NCI-H446 treated with DMSO at 0.1 percent for 48 hours (cell line): ENCODE data around the gene PHACTR1.
A peak's percentile ranks its signal among the peaks of the same experiment; 100 is the strongest.

Experiments used
- DNase-seq: peaks from one replicate; lab custom pipeline; 2025; lab: John Stamatoyannopoulos, UW

PHACTR1 gene

DNA sequence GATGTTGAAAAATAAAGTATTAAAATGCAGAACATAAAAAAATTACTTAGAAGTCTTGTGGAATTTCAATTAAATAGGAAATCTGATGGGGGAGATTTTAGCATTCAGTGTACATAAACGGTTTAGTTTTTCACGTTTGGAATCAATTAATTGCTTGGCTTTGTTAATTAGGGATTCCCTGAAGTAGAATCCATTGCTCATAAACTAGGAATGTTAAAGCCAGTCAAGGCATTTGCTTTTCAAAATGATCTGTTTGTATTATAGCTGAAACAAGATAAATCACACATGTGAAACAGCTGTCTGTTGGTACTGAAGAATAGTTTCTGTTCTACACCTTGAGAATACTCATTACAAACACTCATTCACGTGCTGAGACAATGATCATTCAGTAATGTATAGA lies 313.8 kb downstream of the PHACTR1 start:
- no peak for DNase-seq

GRCh38 chr6:13032566-13032965 lies 316.0 kb downstream of the PHACTR1 start:
- no peak for DNase-seq

GRCh38 chr6:13033145-13033544 lies 316.6 kb downstream of the PHACTR1 start:
- DNase-seq, result no peak

- no peak for DNase-seq
Observed at GRCh38 chr6:13034316-13034715, 317.7 kb downstream of the PHACTR1 start.

GRCh38 chr6:13035606-13036005 lies 319.0 kb downstream of the PHACTR1 start:
- DNase-seq, result no peak

DNA sequence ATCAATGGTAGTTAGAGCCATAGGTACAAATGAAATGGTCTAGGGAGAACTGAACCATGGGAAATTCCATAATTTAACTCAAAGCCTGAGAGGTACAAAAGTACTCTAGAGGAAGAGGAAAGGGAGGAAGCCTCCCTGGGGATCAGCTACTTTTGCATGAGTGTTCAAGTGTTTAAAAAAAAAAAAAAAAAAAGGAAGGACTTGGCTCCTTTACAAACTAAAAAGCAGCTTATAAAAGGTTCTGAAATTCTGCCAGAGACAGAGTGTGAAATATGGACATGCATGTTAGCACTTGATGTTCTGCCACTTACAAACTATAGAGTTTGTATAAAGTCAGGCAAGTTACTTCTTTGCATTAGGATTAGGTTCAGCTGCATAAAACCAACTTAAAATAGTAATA lies 321.7 kb downstream of the PHACTR1 start:
- DNase-seq, result peak; percentile 55

- no peak for DNase-seq
Observed at GRCh38 chr6:13038741-13039190, 322.2 kb downstream of the PHACTR1 start.

DNA sequence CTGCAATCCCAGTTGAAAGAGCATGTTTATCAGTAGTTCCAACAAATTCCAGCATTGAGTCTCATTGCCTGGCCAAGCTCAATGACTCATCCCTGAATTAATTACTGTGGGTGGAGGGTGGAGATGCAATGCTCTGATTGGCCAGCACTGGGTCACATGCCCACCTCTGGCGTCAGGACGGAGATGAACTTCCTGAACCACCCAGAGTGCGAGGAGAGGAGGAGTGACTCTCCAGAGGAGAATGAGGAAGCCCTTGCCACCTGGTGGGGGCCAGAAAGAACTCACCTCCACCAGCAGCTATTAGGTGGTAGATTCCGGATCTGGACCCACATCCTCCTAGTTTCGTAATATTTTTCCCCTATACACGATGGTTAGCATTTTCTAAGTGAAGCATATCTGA lies 327.8 kb downstream of the PHACTR1 start:
- DNase-seq, result no peak

DNA sequence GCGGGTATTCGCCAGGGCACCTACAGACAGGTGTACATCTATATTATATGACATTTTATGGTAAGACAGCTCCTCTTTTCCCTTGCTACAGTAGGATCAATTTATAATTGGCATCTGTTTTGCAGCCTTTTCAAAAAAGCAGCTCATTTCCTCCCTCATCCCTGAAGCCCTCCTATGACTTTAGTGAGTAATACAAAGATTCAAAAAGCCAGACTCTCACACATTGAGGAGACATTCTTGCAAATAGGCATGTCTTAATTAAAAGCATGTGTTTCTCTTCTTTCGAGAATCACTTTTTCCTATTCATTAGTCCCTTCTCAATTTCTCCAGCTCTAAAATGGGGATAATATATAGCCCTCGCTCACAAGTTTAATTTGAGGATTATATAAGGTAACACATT lies 328.3 kb downstream of the PHACTR1 start:
- DNase-seq, result no peak

- no peak for DNase-seq
Observed at GRCh38 chr6:13045676-13046075, 329.1 kb downstream of the PHACTR1 start.

- no peak for DNase-seq
Observed at GRCh38 chr6:13046084-13046483, 329.5 kb downstream of the PHACTR1 start.

DNA sequence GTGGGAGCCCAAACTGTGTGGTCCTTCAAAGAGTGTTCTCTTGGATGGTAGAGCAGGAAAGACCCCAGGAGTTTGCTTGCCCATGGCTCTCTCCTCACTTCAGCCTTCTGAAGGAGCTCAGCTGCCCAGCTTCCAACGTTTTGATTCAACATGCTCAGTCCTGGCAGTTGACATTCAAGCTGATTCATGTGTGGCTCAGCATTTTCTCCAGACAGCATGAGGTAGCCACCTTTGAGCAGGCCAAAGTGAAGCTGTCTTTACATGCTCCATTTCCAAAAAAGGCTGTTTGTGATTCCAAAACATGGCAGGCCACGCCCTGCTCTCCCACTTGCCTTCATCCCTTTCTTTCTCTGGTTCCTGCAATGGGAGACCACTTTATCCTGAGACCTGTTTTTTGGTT lies 331.5 kb downstream of the PHACTR1 start:
- DNase-seq, result no peak

DNA sequence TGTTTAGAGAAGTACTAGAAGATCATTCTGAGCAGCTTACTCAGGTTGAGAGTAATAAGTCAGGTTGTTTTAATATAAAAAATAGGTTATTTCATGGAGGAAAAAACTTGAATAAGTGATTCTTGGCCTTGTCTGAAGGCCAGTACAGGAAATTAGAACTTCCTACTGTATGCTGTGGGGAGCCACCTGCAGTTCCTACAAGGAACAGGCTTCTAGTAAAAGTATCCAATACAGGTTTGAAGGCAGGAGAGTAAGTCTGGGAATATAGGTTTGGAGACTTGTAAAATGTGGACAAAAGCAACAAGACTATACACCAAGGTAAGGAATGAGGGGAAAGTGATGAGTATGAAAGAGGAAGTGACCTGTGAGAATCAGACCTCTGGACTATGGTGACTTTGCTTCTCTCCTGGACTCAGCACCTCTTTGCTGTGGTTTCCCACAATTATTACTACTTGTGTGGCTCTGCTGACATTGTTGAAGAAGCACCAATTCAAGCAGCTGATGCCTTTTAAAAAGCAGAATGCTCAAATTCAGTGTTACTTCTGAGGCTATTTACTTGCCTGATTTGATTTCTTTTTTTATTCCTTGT lies 333.2 kb downstream of the PHACTR1 start:
- DNase-seq, result no peak

GRCh38 chr6:13053006-13053461 lies 336.5 kb downstream of the PHACTR1 start:
- no peak for DNase-seq

DNA sequence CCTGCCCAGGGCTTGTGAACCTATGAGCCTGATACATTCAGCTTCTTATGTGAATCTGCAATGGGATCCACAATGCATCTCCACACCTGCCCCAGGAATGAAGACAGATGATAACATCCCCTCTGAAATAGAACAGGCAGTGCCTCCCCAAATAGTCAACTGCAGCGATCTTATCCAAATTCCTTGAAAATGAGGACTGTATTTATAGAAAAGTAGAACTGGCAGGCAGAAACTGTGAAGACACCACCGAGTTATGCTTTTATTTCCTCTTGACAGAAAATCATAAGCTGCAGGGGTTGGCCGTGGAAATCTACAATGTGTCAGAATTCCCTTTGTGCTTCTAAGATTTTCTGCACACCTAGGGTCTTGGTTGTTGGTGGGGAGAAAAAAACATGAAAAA lies 341.5 kb downstream of the PHACTR1 start:
- DNase-seq, result no peak

DNA sequence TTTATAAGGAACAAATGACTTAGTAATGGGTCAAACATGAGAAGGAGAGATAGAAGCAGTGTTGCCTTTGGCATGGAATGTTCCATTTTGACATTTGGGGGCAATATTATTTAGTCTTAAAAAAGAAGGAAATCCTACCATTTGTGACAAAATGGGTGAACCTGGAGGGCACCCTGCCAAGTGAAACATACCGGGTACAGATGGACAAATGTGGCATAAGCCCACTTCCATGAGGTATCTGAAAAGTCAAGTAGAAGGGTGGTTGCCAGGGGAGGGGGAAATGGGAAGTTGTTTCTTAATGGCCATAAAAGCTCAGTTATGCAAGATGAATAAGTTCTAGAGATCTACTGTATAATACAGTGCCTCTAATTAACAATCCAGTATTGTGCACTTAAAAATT lies 342.5 kb downstream of the PHACTR1 start:
- no peak for DNase-seq

DNA sequence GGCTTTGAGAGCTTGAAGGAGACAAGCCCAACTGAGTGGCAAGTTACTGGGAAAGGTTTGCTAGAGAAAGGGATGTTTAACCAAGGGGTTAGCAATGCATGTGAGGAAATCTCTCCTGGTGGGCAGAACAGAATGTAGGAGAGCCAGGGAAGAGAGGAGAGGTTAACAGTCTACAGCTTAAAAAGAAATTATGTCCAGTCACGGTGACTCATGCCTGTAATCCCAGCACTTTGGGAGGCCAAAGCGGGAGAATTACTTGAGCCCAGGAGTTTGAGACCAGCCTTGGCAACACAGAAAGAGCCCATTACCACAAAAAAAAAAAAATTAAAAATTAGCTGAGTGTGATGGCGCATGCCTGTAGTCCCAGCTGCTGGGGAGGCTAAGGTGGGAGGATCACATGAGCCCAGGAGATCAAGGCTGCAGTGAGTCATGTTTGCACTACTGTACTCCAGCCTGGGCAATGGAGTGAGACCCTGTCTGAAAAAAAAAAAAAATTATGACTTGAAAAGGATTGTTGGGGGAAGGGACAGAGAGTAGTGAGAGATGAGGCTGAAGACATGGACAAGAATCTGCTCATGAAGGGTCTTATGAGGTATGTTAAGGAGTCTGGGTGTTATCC lies 346.8 kb downstream of the PHACTR1 start:
- DNase-seq, result no peak

DNA sequence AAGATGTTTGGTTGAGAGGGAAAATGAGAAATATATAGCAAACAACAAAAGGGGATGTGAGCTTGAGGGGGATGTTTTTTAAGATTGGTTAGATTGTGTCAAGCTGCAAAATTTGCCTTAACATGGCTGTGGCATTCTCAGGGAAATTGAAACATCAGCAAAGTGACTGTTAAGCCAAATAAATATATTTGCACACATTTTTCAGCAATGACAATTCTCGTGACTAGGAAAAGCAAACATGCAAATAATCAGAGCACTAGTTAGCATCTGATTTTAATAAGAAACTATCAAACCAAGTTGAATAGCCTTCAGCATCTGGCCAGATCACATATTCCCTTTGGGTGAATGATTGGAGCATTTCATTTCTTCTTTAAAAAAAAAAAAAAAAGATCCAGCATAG lies 349.0 kb downstream of the PHACTR1 start:
- DNase-seq, result no peak

DNA sequence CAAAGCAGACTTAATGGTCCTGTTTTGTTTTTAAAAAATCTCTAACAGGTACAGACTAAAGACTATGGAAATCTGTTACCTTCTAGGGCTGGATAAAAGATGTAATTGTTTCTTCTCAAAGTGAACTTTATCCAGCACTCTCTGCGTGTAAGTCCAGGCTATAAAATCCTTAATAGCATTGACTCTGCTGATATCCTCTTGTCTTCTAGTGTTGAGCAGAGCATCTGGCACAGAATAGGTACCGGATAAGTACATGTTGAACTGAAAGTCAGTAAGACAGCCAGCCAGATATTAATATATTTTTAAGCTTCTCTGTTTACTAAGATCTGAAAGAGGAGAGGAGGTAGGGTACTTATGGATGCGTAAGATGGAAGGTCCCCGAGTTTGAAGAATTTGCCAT lies 349.5 kb downstream of the PHACTR1 start:
- DNase-seq, result no peak

DNA sequence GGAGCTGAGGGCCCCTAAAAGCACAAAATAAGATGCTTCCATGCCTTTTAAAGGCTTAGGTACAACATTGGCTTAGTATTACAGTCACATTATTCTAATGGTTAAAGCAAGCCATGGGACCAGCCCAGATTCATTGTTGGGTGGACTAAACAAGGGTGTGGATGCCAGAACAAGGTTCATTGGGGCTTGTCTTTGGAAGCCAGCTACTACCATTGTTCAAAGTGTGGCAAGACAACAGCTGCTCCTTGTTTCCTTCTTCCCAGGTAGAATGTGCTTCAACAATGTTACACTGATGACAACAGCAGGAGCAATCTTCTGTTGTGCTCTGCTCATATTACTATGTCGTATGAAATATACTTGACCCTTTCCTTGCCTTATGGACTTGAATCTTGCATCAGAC lies 350.3 kb downstream of the PHACTR1 start:
- no peak for DNase-seq

- no peak for DNase-seq
Observed at GRCh38 chr6:13068586-13069210, 352.1 kb downstream of the PHACTR1 start.

GRCh38 chr6:13071550-13072345 lies 355.2 kb downstream of the PHACTR1 start:
- no peak for DNase-seq
